Nephron (organoid): ENCODE data around the gene HECW1.

Experiments used
- H3K27ac Mint-ChIP-seq, 3 experiments: 2 replicates each; pipeline ENCODE4 v1.8.0; 2020; ENCODE audit warnings: mixed read lengths in 3 of 3, mild to moderate bottlenecking in 2 of 3, moderate library complexity in 1 of 3
- H3K27me3 Mint-ChIP-seq: 2 replicates; pipeline ENCODE4 v1.8.0; 2021; ENCODE audit warnings: low read depth, mild to moderate bottlenecking, moderate library complexity, mixed read lengths
- H3K36me3 Mint-ChIP-seq: 2 replicates; pipeline ENCODE4 v1.8.0; 2020; ENCODE audit warnings: low read depth, mixed read lengths
- H3K4me1 Mint-ChIP-seq: 2 replicates; pipeline ENCODE4 v1.8.0; 2020; ENCODE audit warnings: mixed read lengths
- H3K4me3 Mint-ChIP-seq, 3 experiments: 2 replicates each; pipeline ENCODE4 v1.8.0; 2020; ENCODE audit warnings: mild to moderate bottlenecking in 3 of 3, mixed read lengths in 3 of 3, moderate library complexity in 2 of 3
- H3K9me3 Mint-ChIP-seq: 2 replicates; pipeline ENCODE4 v1.8.0; 2020; ENCODE audit warnings: mixed read lengths
- TF ChIP-seq, protein P1 (sequence below), 3 experiments: fragments of 200-600 bp; sonication (generic); IDR thresholded peaks; one replicate each; pipeline ENCODE4 v1.5.0; 2021; ENCODE audit warnings: antibody characterized with exemption in 3 of 3; ENCODE audit not compliant: unreplicated experiment in 3 of 3

Gene HECW1

DNA sequence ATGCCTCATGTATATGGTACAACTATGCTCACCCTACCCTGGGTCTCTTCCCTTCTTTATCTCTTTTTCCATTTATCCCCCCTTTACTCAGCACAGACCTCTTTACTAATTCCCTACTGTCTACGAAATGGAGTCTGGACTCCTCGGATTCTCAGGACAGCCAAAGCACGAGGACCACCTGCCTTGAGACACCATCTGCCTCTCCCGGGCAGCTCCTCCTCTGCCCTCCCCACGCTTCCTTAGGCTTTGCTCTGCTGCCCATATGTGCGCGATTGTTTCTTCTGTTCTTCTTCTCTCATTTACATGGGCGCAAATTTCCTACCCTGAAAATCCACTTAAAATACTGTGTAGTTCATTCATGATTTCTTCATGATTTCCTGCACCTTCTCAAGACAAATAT is 407.8 kb downstream of the HECW1 start:
- Mint-ChIP-seq H3K27me3 (peaks cover 11% of the 10 kb centered on the region), H3K4me3 (no peak overlapping the region), H3K4me1 (no peaks in the 10 kb centered on the region), H3K27ac (no peak overlapping the region), H3K36me3 (no peaks in the 10 kb centered on the region), H3K9me3 (no peaks in the 10 kb centered on the region)
- TF ChIP-seq, protein P1, sequence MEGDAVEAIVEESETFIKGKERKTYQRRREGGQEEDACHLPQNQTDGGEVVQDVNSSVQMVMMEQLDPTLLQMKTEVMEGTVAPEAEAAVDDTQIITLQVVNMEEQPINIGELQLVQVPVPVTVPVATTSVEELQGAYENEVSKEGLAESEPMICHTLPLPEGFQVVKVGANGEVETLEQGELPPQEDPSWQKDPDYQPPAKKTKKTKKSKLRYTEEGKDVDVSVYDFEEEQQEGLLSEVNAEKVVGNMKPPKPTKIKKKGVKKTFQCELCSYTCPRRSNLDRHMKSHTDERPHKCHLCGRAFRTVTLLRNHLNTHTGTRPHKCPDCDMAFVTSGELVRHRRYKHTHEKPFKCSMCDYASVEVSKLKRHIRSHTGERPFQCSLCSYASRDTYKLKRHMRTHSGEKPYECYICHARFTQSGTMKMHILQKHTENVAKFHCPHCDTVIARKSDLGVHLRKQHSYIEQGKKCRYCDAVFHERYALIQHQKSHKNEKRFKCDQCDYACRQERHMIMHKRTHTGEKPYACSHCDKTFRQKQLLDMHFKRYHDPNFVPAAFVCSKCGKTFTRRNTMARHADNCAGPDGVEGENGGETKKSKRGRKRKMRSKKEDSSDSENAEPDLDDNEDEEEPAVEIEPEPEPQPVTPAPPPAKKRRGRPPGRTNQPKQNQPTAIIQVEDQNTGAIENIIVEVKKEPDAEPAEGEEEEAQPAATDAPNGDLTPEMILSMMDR (IDR thresholded peaks at IDR 0.05; ENCODE audit: unreplicated experiment in 3 of 3), result no peak

DNA sequence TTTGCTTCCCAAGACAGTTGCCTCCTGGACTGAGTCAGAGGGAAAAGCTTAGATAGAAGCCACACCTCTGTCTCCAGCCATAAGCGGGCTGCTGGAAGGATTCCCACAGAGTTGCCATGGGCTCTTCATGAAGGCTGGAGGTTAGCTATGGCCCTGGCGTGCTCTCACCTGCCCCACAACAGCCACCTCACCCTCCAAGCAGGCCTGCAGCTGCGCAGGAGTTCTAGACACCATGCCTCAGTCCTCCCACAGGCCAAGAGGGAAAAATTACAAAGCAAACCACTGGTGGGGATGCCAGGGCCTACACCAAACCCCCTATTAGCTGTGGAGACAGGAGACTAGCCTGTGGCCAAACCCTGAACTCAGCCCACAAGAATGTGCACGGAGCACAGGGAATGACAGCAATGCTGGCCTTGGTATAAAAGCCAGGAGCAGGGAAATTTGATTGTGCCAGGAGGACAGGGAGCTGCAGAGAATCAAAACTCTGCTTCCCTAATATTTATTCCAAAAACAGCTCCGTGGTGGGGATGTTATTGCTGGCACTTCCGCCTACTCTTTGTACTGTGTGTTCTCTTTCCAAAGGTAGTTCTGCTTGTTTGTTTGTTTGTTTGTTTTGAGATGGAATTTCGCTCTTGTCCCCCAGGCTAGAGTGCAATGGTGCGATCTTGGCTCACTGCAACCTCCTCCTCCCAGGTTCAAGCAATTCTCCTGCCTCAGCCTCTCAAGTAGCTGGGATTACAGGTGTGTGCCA is 410.1 kb downstream of the HECW1 start:
- Mint-ChIP-seq H3K27ac (no peak overlapping the region), H3K4me3 (no peak overlapping the region), H3K36me3 (no peaks in the 10 kb centered on the region), H3K4me1 (no peaks in the 10 kb centered on the region), H3K9me3 (no peaks in the 10 kb centered on the region), H3K27me3 (peaks cover 9% of the 10 kb centered on the region)
- TF ChIP-seq, protein P1 (IDR thresholded peaks at IDR 0.05; ENCODE audit: unreplicated experiment in 3 of 3), result no peak

DNA sequence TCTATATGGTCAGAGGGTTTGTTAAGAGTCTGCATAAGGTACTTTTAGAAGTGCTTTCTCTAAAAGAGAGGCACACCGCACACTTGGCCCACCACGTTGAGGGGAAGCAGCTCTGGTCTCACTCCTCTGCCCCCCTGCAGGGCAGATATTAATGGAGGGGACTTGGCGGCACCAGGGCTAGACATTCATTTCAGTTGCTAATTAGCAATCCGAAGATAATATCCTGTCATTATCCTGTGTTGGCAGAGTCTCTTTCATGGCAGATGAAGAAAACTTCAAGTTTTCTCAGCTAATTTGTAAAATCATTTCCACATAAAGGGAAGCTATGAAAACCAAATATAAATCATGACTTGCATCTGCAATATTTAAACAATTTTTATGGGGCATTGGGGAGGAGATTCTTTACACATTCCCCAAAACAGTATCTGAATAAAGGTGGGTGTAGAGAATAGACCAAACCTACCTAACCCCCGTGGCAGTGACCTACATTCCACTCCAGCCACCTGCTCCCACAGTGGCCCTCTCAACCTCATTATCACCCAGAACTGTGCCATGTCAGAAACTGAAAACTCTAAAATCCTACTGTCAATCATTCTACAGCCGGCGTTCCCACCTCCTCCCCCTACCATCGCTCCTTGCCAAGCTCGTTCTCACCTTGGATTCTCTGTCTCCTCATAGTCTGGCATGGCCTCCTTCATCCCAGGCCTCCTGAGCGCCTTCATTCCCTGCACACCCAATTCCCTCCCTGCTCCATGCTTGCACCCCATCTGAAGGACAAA is 416.3 kb downstream of the HECW1 start:
- H3K27ac Mint-ChIP-seq, result no peak overlapping the region
- no peaks in the 10 kb centered on the region for H3K9me3 Mint-ChIP-seq
- H3K36me3 Mint-ChIP-seq, result no peaks in the 10 kb centered on the region
- TF ChIP-seq, protein P1 (IDR thresholded peaks at IDR 0.05; ENCODE audit: unreplicated experiment in 3 of 3), result no peak
- peaks cover 5% of the 10 kb centered on the region for H3K4me1 Mint-ChIP-seq
- no peak overlapping the region for H3K4me3 Mint-ChIP-seq
- peaks cover 1% of the 10 kb centered on the region for H3K27me3 Mint-ChIP-seq

DNA sequence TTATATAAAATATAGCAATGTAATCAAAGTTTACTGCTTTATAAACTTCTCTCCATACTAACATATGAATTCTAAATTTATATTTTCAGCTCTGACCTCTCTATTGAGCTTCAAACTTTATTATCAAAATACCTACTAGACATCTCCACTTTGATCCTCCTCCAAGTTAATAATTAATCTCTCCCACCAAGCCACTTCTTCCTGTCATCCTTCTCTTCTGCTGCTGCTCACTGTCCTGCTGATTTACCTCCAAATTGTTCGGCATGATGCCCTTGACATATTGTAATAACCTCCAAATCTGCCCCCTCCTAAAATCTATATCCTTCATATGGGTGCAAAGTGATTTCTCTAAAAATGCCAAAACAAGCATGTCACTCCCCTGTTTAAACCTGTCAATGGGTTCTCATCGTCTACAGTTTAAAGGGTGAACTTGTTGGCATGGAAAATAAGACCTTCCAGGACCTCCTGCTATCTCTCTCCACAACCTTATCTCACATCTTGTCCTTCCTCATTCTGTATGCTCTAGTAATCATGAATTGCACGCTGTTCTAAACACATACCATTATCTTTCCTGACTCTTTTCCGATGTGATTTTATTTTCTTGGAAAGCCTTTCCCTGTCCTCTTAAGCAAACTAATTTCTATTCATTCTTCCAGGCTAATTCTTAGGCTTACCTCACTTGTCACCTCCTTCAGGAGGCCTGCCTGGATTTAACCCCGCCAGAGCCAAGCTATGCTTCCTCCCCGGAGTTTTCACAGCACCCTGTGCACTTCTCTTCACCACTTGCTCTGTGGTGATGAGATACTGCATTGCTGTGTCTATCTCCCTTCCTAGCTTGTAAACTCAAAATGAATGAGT is 418.3 kb downstream of the HECW1 start:
- Mint-ChIP-seq H3K4me3 (no peak overlapping the region), H3K4me1 (peaks cover 22% of the 10 kb centered on the region), H3K27ac (no peak overlapping the region), H3K9me3 (no peaks in the 10 kb centered on the region), H3K27me3 (no peaks in the 10 kb centered on the region), H3K36me3 (no peaks in the 10 kb centered on the region)
- TF ChIP-seq, protein P1 (IDR thresholded peaks at IDR 0.05; ENCODE audit: unreplicated experiment in 3 of 3), result no peak

DNA sequence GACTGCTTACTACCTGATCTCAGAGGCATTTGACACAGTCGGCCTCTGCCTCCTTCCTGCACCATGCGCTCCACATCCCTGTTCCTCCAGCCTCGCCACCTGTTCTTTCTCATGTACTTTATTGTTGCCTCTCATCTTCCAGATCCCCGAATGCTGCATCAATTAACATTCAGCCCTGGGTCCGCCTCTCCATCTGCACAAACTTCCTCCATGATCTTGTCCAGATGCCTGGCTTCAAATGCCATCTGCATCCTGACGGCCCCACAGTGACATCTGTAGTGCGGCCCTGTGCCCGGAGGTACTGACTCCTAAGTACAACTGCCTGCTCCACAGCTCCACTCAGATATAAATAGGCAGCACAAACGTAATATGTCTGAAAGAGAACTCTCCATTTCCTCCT is 419.3 kb downstream of the HECW1 start:
- Mint-ChIP-seq H3K4me3 (no peak overlapping the region), H3K4me1 (peaks cover 22% of the 10 kb centered on the region), H3K27ac (no peak overlapping the region), H3K9me3 (no peaks in the 10 kb centered on the region), H3K36me3 (no peaks in the 10 kb centered on the region), H3K27me3 (no peaks in the 10 kb centered on the region)
- TF ChIP-seq, protein P1 (IDR thresholded peaks at IDR 0.05; ENCODE audit: unreplicated experiment in 3 of 3), result no peak
